GM18520 (cell line): ENCODE results near the gene TMEM63B.
"Not testable (repeated sequence)": the region's sequence is repeated elsewhere in the genome, so short reads cannot be mapped to it uniquely, and the experiment has no call there.

ENCODE experiments used
- ATAC-seq: cut with Tn5 transposase; IDR thresholded peaks from one replicate; pipeline ENCODE4 v1.9.1; 2021; ENCODE audit not compliant: unreplicated experiment

TMEM63B gene

DNA sequence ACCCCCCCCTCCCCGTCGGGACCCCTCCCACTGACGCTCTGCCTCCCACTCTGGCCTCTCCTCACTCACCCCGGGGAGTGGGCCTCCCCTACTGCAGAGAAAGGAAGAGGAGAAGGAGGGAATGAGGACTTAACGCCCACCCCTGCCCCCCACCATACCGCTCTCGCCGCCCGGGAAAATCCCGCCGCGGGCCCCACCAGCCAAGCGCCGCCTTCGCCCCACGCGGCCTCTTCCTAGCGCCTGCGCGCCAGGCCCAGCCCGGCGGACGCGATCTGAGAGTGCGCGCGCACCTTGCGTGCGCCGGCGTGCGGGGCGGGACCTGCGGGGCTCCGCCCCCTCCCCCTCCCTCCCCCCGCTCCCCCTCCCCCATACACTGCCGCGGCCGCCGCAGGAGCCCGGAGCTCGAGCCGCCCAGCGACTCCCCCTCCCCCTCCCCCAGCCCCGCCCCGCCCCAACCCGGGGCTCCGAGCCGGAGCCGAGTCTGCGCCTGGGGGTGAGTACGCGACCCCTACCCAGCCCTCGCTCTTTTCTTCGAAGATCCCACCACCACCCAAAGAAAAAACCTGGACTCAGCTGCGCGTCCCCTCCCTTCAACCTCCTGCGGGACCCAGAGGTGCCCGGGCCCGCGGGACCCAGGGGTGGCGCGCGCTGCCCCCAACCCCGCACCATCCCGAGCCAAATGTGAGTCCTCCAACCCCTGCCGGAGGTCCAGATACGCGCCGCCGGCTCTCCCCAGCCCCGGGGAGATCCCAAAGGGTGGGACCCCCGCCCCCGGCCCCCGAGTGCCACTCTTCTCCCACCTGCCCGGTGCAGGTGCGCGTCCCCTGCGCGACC is at the start of gene TMEM63B, which contains the start of gene MRPL14:
Gene TMEM63B (plus strand): TSS at position 369 of the 834 bp plus-strand sequence. CDS start 7,031 bp downstream, outside the sequence.
Gene MRPL14 (minus strand): TSS at position 267 of the 834 bp plus-strand sequence. CDS start 10,841 bp downstream, outside the sequence.
- peak; percentile 73 for ATAC-seq

DNA sequence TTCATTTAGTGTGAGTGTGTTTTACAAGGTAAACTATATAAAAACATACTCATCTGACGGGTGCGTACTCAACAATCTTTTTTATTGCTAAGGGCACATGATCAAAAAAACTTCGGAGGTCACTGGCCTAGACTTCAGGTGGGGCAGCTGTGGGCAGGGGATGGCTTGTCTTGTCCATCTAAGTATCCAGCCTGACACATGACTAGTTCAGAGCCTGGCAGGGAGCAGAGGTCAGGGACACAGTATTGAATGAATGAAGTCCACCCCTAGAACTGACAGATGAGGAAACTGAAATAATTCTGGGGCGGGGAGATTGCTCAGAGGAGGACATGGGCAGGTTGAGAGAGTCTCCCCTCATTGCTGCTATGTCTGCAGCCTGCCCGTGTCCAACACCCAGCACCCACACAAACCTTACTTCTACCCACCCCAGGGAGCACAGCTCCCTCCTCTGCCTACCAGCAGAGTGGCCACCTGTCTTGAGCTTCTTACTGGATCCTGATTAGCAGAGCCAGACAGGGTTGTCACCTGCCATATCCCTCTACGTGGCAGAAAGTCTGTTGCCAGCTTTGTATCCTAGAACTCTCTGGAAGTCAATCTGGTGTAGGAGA is 49.0 kb upstream of the TMEM63B start:
- ATAC-seq = no peak

DNA sequence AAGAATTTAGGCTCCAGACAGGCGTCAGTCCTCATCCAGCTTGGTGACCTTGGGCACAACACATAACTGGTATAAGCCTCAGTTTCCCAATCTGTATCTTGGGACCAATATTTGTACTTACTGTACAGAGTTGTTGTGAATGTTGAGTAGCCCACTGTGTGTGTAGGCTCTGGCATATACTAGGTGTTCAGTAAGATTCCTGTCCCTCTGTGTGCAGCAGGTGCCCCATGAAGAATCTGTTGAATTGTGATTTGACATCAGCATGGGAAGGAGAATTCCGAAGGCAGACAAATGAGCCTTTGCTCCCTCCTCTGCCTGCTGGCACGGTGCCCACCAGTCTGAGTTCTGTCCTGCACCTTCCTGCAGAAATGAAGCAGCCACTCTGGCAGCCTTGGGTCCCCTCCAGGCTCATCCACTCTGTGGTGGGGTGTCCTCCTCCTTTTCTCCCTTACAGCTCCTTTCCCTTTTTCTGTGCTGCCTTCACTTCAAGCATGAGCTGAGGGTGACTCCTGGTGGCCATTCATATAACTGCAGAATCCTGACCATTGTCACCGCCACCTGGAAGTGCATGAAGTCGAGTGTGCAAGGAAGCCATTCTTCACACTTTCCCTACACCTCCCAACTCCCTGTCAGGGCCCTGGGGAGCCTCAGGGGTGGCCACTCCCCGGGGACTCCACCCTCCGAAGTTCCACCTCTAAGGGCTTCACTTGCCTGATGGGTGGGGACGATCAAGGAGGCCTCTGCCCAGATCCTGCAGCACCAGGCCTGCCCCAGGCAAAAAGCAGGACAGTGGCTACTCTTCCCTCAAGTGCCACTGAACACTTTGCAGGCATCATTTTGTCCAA is 48.3 kb upstream of the TMEM63B start:
- no peak for ATAC-seq

DNA sequence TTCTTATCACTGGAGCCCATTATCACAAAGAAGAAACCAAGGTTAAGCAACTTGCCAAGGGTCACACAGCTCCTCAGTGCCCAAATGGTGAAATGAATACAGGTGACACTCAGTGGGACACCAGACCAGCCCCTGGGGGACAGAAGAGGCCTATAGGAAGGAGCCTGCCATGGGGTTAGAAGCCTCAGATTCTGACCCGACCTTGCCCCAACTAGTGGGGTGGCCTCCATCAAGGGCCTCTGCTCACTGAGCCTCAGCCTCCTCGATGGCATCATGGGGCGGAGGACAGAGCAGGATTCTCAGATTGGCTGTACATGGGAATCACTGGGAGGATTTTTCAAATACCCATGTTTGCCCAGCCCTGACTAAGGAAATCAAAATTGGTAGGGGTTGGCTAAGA is 47.7 kb upstream of the TMEM63B start:
- ATAC-seq = no peak

DNA sequence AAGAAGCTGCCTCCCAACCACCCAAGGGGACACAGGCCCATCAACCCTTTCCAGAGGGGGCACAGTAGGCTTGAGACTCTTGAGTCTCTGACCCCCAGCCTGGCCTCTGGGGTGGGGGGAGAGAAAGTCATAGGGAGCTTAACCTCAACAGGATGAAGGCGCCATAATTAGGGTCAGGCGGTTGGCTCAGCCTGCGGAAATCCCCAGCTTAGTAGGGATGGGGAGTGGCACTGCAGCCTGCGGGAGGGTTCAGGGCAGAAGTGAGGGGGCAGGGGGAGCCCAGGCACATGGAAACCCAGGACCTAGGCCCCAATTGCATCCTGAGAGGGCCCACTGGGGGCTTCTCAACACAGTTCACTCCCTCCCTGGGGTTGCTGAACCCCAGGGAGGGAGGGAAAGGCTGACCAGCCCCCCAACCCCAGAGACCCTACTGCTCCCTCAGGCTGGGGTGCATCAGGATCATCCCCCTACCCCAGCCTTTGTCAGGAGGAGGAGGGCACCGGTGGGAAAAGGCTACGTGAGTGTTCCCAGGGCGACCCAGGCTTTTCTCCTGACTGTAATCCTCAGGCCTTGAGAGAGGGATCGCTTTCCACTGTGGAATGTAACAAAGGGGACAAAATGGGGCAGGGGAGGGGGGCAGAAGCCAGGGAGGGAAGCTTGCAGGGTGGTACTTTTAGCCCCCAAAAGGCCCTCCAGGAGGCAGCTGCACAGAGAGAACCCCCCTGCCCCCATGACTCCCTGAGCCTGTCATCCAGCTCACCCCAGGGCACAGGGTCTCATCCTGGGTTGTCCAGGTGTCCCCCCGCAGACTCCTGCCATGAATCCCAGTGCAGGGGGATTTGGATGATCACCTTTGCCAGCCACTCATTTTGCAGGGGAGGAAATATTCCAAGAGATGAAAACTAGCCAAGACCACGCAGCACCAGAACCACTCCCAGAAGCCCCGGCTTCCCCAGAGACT is 46.5 kb upstream of the TMEM63B start:
- ATAC-seq = no peak

DNA sequence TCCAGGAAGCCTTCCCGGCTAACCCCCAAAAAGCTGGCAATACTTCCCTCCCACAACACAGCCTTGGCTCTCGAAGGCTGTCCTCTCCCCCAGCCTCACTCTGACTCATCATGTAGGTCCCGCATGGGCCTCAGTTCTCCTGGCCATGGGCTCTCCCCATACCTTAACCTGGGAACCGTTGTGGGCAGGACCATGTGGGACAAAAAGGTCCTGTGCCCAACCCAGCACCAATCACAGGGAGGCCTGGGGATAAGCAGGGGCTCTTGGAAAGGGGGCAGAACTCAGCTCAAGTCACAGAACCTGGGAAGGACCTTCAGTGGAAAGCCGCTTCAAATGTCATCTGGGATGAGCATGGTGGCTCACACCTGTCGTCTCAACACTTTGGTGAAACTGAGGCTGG is 45.6 kb upstream of the TMEM63B start:
- ATAC-seq = no peak

DNA sequence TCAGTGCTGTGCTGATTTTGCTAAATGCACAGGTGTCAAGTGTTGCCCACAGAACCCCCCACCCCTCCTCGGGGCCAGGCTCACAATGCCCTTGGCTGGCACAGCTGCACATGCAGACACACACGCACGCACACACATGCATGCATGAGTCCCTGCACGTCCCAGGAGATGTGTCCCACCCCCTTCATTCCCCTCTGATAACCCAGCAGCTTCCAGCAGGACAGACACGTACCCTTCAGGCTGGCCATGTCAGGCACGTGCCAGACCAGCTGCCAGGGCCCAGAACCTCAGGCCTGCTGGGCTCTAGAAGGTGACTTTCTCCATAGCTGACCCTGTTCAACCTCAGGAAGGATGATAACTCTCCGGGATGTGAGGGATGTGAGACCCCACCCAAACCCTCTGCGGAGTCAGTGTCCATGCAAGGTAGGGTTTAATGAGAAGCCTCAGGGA is 44.5 kb upstream of the TMEM63B start:
- ATAC-seq = no peak

DNA sequence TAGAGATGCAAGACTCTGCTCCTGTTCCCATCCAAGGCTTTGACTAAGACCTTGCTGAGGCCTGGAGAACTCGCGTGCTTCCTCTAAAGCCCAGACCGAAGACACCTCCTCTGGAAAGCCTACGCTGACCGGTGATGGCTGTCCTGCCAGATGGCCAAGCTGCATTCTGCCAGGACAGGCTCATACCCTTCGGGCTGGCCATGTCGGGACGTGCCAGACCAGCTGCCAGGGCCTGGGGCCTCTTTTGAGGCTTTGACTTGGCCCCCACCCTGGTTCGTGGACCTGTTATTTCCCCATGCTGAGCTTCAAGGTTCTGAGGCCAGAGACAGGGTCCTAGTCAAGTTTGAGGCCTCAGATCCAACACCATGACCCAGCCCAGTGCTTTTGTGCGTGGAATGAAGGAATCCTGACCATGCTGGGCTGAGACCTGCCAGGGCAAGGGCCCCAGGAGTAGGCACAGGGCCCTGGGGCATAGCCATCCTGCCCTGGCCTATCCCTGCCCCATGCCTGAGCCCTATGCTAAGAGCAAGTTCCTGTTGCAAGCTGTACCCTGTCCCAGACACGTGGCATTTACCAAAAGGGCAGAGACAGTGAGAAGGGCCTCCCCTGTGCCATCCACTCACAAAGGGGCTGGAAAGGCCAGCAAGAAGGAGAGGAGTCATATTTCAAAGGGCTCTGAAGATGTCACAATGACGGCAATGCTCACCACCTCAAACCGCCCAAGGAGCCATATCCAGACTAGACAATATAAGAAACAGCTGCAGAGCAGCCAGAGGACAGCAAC is 42.9 kb upstream of the TMEM63B start:
- ATAC-seq = no peak

DNA sequence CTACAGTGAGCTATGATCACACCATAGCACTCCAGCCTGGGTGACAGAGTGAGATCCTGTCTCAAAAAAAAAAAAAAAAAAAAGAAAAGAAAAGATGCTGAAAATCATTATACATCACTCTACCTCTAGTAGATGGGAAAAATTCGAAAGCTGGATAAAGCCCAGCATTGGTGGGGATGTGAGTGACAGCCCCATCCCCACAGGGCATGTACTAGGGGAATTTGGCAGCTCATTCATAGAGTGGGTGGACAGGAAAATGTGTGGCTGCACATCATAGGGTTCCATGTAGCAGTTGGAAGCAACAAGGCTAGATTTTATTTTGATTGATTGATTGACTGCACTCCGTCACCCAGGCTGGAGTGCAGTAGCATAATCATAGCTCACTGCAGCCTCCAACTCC is 42.1 kb upstream of the TMEM63B start:
- ATAC-seq = no peak

DNA sequence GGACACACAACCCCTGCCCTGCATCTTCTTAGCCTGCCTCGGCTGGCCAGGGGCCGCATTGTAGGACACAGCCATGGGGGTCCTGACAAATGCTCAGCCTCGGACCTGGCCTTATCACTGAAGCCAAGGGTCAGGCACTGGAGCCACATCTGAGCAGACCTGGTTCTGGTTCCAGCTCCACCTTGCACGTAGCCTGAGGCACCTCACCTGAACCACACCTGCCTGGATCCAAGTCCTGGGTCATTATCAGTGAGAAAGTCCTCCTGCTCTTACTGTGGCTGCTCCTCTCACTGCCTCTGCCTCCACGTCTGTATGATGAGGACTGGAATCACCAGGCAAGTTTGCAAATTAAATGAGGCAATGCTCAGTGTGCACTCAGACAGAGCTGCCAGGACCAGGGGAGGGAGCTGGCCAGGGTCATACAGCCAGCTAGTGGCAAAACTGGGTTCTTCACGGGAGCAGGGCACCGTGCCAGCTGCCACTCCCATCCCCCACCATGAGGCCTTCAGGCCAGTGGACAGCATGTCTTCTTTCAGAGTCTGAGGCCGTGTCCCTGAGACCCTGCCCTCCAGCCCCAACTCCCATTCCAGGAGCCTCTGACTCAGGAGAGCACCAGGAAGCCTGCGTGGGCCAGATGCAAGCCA is 40.3 kb upstream of the TMEM63B start:
- no peak for ATAC-seq

DNA sequence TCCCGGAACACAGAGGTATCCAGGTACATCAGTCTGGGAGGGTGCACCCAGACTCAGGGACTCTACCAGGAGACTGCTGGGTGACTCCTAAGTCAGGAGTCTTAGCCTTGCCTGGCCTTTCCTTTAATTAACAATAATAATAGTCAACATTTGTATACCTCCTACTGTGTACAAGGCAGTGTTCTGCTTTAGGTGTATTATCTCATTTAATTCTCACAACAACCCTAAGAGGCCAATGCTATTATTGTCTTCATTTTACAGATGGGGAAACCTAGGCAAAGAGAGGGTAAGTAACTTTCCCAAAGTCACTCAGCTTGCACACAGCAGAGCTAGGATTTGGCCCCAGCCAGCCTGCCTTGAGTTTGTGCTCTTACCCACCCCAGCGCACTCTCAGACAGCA is 39.7 kb upstream of the TMEM63B start:
- ATAC-seq = no peak

DNA sequence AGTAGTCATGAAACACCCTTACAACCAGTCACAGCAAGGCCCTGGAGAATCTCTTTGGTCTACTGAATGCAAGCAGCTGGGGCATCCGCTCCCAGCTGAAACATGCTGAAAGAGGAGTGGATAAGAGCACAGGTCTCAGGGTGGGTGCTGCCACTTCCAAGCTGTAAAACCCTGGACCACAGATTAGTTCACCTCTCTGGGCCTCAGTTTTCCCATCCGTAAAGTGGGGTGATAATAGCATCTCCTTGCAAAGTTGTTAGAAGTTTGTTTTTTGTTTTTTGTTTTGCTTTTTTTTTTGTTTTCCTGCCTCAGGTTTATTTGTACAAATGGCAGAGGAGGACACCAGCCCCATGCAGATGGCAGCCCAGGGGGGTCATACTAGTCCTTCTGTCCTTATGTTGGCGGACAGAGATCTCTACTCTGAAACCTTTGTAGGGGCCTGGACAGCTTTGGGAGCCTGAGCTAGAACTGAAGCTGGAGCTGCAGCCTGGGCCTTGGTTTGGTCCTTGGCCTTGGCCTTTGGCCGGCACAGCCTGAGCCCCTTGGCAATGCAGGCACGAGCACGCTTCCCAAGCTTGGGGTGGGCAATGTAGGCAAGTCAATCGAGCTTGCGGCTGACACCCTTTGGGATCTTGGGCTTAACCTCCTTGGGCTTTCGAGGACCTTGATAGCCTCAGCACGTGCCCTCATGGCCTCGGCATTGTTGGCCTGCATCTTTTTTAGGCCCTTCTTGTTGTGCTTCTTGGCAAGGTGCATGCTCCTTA is 38.3 kb upstream of the TMEM63B start:
- no peak for ATAC-seq

DNA sequence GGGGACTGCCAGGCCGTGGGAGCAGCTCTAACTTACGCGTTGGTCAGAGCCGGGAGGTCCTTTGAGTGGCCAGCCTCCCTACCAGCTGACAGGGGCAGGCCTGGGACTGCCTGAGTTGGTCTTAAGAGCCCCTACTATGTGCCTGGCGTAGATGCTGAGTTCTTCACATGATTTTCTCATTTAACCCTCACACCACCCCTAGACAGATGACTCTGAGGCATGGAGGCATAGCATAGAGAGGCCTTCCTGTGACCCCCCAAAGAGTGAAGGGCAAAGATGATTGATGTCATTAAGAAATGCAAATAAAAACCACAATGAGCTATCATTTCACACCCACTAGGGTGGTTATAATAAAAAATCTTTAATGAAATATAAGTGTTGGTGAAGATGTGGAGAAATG is 36.9 kb upstream of the TMEM63B start:
- no peak for ATAC-seq

DNA sequence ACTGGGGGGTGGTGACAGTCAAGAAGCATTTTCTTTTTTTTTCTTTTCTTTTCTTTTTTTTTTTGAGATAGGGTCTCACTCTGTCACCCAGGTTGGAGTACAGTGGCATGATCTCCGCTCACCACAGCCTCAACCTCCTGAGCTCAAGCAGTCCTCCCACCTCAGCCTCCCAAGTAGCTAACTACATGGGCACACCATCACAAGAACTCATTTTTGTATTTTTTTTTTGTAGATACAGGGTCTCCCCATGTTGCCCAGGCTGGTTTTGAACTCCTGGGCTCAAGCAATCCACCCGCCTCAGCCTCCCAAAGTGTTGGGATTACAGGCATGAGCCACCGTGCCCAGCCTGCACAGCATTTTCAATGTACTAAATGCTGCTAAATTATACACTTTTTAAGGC is 36.0 kb upstream of the TMEM63B start:
- not testable (repeated sequence) for ATAC-seq

DNA sequence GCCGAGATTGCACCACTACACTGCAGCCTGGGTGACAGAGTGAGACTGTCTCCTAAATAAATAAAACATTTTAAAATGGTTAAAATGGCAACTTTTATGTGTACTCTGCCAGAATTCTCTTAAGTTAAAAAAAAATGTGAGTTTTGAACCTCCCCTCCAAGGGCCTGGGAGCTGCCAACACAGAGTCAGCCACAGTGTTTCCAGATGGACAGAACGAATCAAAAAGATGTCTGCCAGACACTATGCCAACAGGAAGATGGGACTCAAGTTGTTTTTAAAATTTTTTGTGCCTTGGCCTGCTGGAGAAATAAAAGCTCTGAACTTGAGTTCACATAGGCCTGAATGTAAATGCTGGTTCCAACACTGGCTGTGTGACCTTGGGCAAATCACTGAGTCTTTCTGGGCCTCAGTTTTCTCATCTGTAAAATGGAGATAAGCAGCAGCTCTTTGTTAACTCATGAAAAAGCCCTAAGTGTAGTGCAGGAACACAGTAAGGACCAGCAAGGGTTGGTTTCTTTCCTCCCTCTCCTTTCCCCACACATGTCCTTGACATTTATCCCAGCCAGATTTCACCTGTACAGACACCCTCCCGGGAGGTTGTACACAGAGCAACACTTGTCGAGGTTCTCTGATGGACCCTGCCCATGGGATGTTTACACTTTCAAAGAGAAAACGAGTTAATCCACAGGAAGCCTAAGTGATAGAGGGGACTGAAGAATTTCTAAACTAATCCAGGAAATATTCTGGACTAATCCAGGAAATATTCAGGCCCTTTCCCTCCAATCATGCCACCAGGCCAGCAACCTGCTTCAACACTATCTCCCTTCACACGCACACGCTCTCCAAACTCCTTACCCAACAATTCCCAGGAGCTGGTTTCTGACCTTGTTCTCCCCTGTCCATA is 35.1 kb upstream of the TMEM63B start:
- no peak for ATAC-seq

DNA sequence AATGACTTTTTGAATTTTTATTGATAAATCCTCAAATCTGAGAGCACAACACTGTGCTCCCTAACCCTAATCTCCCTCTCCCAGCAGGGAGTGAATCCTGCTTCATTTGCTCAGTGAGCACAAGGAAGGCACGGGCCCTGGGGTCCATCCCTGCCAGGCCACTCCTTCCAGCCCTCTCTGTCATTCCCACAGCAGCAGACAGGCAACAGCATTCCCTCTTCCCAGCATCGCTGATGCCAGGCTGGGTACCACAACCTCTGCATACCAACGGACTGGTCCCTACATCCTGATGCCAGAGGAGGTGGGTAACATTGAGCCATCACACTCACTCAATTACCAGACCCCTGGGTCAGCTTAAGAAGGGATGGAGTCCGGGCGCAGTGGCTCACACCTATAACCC is 34.3 kb upstream of the TMEM63B start:
- ATAC-seq = no peak

DNA sequence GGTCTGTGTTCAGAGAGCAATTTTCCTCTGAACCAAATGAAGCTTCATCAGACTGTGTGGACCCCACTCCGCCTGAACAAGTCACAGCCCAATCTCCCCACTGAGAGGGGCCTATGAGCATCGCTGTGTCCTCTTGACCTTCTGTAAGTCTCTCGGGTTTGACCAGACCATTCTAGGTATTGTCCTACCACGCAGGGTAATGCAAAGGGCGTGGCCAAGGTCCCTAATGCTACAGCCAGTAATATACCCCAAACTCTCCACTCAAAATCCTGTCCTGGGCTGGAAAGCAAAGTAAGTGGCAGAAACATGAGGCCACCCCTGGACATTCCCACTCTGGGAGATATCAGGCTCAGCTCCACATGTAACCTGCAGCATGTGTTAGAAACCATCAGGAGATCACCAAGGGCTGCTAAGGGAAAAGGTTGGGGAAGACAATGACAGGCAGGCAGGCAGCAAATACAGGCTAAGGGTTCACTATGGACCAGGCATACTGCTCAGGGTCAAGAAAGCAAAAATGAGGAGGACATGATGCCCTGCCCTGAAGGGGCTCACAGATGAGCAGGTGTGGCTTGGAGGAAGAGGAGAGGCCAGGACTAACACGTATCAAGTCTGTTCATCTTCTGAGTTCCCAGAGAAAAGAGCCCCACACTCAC is 33.5 kb upstream of the TMEM63B start:
- no peak for ATAC-seq
